ENCODE results near the gene MALSU1.
A peak's percentile ranks its signal among the peaks of the same experiment; 100 is the strongest.
"Not testable (repeated sequence)": the region's sequence is repeated elsewhere in the genome, so short reads cannot be mapped to it uniquely, and the experiment has no call there.

Gene MALSU1

DNA sequence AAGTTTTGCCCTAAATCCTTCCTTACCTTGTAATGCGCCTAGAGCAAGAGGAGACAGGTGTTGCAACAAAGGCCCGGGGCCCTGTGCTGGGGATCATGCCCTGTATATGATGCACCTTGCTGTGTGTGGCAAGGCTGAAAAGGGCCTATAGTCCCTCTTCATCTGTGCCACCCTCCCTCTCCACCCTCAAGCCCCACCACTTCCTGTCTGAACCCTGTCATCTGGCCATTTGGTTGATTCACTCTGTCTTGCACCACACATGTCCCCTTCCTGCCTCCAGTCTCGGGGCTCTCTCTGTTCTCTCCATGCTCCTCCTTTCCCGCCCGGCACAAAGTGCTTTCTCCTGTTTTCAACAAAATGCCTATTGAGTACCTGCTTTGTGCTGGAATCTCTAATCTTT is 11.5 kb upstream of the MALSU1 start:
- no peak for DNase-seq

GRCh38 chr7:23290993-23291392 is 8.1 kb upstream of the MALSU1 start:
- no peak for DNase-seq

- no peak for DNase-seq
Measured at GRCh38 chr7:23291957-23292560, 7.1 kb upstream of the MALSU1 start.

- DNase-seq = no peak
Measured at GRCh38 chr7:23292623-23293022, 6.5 kb upstream of the MALSU1 start.

GRCh38 chr7:23293500-23294073 is 5.6 kb upstream of the MALSU1 start:
- DNase-seq = no peak

DNA sequence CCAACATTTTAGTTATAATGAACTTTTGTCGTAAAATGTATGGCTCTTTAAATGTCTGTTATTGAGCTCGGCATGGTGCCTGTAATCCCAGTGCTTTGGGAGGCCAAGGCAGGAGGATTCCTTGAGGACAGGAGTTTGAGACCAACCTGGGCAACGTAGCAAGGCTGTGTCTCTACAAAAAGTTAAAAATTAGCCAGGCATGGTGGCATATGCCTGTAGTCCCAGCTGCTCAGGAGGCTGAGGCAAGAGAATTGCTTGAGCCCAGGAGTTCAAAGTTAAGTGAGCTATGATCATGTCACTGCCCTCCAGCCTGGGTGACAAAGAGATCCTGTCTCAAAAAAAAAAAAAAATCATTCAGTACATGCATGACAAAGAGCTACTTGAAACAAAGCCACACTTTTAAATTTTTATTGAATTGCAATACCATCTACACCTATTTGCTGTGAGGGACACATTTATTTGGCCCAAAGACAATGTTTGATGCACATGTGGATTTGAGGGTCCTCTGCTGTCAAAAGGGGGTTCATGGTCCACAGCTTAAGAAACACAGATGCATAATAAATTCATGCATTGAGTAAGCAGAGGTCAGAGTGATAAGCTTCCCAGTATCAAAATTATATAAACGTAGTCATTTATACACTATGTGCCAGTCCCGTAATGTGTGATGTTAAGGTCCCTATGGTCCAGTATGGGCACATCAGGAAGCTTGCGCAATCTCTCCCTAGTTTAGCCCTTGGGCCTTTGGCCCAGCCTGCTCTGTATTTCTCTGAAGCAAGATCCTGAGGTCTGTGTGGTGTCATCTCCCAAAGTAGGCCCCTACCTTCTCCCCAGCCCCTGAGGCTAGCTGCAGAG is 4.4 kb upstream of the MALSU1 start:
- no peak for DNase-seq

GRCh38 chr7:23295401-23295697 is 3.8 kb upstream of the MALSU1 start:
- DNase-seq = no peak

DNA sequence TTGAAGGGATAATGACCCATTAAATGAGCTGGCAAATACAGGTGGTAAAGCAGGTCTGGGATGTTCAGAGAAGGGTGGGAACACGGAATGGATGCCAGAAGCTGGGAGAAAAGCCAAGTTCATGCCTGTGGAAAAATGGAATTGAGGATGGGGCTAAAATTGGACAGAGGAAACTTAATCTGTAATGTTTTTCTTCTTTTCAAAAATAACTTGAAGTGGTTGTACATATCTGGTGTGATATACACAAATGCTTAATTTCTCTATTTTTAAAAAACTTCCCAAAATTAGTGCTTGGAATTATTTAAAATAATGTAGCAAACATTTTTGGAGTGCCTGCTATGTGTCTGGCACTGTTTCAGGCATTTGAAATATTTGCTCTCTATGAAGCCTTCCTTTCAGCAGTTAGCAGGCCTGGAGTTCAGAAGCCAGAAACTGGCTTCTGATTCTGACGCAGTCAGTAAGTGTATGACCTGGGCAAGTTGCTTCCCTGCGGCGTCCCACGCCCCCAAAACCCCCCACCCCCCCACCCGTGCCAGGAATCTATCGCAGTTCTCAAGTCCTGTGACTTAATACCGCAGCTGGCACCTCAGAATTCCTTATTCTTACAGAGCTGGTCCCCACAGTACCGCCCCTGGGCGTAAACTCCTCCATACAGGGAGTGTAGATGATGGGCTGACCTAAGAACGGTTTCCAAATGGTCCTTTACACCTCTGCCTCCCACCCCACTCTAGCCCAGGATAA is 828 bp upstream of the MALSU1 start:
- DNase-seq = peak; percentile 53

DNA sequence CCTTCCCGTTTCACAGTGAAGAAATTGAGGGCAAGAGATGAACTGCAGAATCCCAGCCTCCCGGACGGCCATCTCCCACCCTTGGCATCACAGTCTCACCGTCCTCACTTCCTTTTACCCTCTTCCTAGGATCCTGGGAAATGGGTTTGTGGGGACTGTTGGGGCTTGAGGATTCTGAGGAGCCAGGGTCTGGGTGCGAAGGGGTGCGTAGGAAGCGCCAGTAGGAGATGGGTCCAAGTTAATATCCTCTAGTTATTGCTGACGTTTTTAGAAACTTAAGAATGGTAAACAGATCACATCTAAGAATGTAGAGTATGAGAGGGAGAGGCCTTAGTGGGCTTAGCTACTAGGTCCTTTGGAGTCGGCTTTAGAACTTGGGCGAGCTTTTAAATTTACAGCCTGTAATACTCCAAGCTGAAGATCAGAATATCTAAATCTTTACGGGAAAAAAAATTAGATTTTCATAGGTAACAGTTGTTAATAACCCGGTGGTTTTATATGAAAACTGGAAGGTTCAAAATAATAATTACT is 696 bp downstream of the MALSU1 start:
- no peak for DNase-seq

GRCh38 chr7:23306936-23307521 is 7.9 kb downstream of the MALSU1 start:
- DNase-seq = no peak

DNA sequence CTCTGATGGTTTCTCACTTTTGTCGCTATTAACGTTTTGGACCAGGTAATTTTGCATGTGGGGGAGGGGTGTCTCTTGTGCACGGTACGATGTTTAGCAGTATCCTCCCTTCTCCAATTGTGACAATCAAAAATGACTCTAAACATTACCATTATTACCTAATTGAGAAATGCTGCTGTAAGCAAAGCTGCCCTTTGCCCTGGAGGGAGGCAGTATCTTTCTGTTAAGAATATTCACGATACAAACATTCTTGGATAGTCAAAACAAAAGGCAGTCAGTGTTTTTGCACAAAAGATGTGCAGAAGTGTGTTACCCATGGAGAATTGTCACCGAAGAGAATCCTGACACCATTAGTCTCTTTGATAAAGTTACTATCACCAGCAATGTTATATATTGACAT is 9.6 kb downstream of the MALSU1 start:
- no peak for DNase-seq

- not testable (repeated sequence) for DNase-seq
Measured at GRCh38 chr7:23312141-23312540, 13.0 kb downstream of the MALSU1 start.

GRCh38 chr7:23315366-23315765 is 16.2 kb downstream of the MALSU1 start:
- DNase-seq = no peak

DNA sequence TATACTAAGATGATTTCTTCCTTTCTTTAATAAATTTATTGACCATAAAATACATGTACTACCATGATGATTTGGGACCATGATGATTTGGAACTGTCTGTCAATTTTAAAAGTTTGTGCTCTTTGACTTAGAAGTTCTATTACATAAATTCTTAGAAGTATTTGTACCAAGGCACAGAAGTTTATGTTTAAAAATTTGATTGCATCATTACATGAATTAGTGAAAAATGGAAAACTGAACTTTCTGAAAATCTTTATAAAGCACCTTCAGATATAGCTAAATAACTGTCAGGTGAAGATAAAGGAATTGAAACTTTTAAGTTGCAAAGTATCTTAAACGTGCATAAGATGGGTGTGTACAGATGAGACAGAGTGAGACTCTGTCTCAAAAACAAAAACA is 32.0 kb downstream of the MALSU1 start:
- DNase-seq = no peak

GRCh38 chr7:23332193-23332592 is 33.1 kb downstream of the MALSU1 start:
- DNase-seq = no peak

- DNase-seq = peak; percentile 51
Measured at GRCh38 chr7:23332910-23333612, 33.9 kb downstream of the MALSU1 start.

DNA sequence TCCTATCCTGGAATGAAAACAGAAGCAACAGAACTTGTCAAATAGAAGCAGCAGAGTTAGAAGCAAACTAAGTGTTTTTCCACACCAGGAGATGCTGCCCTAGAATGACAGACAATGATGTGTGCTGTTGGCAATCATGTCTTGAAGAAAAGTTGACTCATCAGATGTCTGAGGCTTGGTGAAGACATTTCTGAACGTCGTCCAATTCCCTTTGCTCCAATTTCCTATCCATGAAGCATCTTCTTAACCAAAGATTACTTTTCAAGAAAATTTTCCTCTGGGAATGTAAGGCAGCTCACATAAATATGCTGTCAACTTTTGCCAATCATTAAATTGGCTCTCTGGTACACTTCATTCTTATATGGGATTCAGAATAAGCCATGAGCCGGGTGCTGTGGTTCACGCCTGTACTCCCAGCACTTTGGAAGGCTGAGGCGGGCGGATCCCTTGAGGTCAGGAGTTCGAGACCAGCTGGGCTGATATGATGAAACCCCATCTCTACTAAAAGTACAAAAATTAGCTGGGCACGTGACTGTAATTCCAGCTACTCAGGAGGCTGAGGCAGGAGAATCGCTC is 34.6 kb downstream of the MALSU1 start:
- DNase-seq = no peak

GRCh38 chr7:23334482-23335056 is 35.4 kb downstream of the MALSU1 start:
- no peak for DNase-seq

GRCh38 chr7:23335136-23335535 is 36.0 kb downstream of the MALSU1 start:
- DNase-seq = no peak

GRCh38 chr7:23335621-23336020 is 36.5 kb downstream of the MALSU1 start:
- no peak for DNase-seq

DNA sequence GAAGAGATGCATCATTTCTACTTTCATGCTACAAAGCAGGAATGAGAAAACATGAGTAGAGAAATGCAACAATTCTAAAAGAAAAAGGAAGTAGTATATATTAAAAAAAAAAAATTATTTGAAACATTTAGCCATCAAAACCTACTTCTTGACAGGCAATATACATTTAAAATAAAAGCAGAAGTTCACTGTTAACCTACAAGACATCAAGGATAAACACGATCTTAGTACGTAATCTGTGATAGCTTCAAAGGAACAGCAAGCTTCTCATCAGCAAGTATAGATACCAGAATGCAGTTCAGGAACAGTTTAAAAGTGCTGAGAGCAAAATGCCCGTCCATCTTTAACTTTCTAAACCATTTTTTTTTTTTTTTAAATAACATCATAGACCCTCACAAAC is 36.9 kb downstream of the MALSU1 start:
- no peak for DNase-seq

Measured in right forelimb (tissue), 1 donor.